CD4-positive, alpha-beta T cell (primary cell): Measurements from ENCODE around the gene MAN1A1. TPM values are rescaled to one million over a fixed set of nuclear protein-coding genes. Genes with fewer than 3 reads are reported as not detected.

Experiments
- ATAC-seq: fragments of 200-7000 bp; cut with Tn5 transposase; one replicate; pipeline ENCODE4 v1.10.0; 2022; ENCODE audit warnings: mild to moderate bottlenecking; ENCODE audit not compliant: poor library complexity
- CTCF ChIA-PET: fragments of 350-600 bp; sonication (Branson Sonifier 250); formaldehyde crosslinking; loops from one replicate; lab custom pipeline; 2021; ENCODE audit warnings: antibody characterized with exemption, inconsistent platforms; lab: Charles Lee
- POLR2A ChIA-PET: fragments of 350-600 bp; sonication (Branson Sonifier 250); formaldehyde crosslinking; loops from one replicate; lab custom pipeline; 2021; ENCODE audit warnings: antibody characterized with exemption, inconsistent platforms; lab: Charles Lee
- DNase-seq, 14 experiments: peaks; one replicate each; pipeline ENCODE4 v3.0.0-alpha.2; 2013 to 2020; ENCODE audit warnings: mixed read lengths in 2 of 14
- H3K27ac ChIP-seq, 2 donors: one replicate each; pipeline versions ENCODE4 v1.5.1 to v1.7.0; 2013; ENCODE audit warnings: low read length in 2 of 2, low read depth in 1 of 2, mild to moderate bottlenecking in 1 of 2
- H3K27me3 ChIP-seq, 2 experiments: 1 replicate in 1 of 2; 2 replicates in 1 of 2; pipeline versions ENCODE4 v1.6.1 to v1.7.0; 2013; ENCODE audit warnings: low read length in 2 of 2, control low read depth in 1 of 2, mild to moderate bottlenecking in 1 of 2, moderate library complexity in 1 of 2; ENCODE audit not compliant: insufficient read depth in 2 of 2, control insufficient read depth in 1 of 2
- H3K36me3 ChIP-seq: one replicate; pipeline ENCODE4 v1.6.1; 2013; ENCODE audit warnings: low read length, control low read depth; ENCODE audit not compliant: insufficient read depth
- H3K4me1 ChIP-seq: one replicate; pipeline ENCODE4 v1.6.1; 2013; ENCODE audit warnings: low read length, control low read depth; ENCODE audit not compliant: insufficient read depth
- H3K4me3 ChIP-seq: one replicate; pipeline ENCODE4 v1.5.1; 2013; ENCODE audit warnings: mild to moderate bottlenecking, low read length, moderate library complexity
- H3K9me3 ChIP-seq, 2 experiments: 1 replicate in 1 of 2; 2 replicates in 1 of 2; pipeline versions ENCODE4 v1.6.1 to v1.7.0; 2013; ENCODE audit warnings: low read length in 2 of 2, mild to moderate bottlenecking in 2 of 2, control low read depth in 1 of 2, moderate library complexity in 1 of 2; ENCODE audit not compliant: control insufficient read depth in 1 of 2, insufficient read depth in 1 of 2
- H3K27ac Mint-ChIP-seq: one replicate; pipeline ENCODE4 v1.8.0; 2020; ENCODE audit warnings: mixed read lengths
- H3K27me3 Mint-ChIP-seq: one replicate; pipeline ENCODE4 v1.8.0; 2021; ENCODE audit warnings: mixed read lengths
- H3K36me3 Mint-ChIP-seq: one replicate; pipeline ENCODE4 v1.8.0; 2021; ENCODE audit warnings: low read depth, mixed read lengths
- H3K4me1 Mint-ChIP-seq: one replicate; pipeline ENCODE4 v1.8.0; 2021; ENCODE audit warnings: low read depth, mixed read lengths
- H3K4me3 Mint-ChIP-seq: one replicate; pipeline ENCODE4 v1.8.0; 2020; ENCODE audit warnings: mild to moderate bottlenecking, mixed read lengths
- H3K9me3 Mint-ChIP-seq: one replicate; pipeline ENCODE4 v1.8.0; 2020; ENCODE audit warnings: mixed read lengths
- CTCF ChIP-seq: fragments of 200-600 bp; IDR thresholded peaks from one replicate; pipeline ENCODE4 v1.8.0; 2022; ENCODE audit warnings: antibody characterized with exemption, mild to moderate bottlenecking
- intact Hi-C, 2 experiments: fragments of 100-400 bp; cut with DNase I in 1 of 2; cut with micrococcal nuclease in 1 of 2; formaldehyde crosslinking; loops; one replicate each; pipeline versions ENCODE4 v1.15.1 to v1.9.0; 2023 to 2025; cut with DNase I, micrococcal nuclease
- total RNA-seq, 174 experiments: library from RNA in 2 of 174; stranded (reverse) in 2 of 174; gene quantifications; one replicate each; pipeline ENCODE4 v1.2.3 and lab custom pipeline; 2021 to 2026

MAN1A1 gene
- total RNA-seq, 2 experiments from 2014 or later = 4.5 to 4.9 TPM

GRCh38 chr6:119243657-119244056, 105.9 kb downstream of the MAN1A1 start:
- DNase-seq (no peak), ATAC-seq (no peak)
- Histone ChIP-seq H3K4me3 (no peak overlapping the region), H3K36me3 (peaks cover 13% of the 10 kb centered on the region), H3K27me3 (no peaks in the 10 kb centered on the region), H3K4me1 (no peaks in the 10 kb centered on the region), H3K27ac (no peak overlapping the region), H3K9me3 (no peaks in the 10 kb centered on the region)
- Mint-ChIP-seq H3K27me3 (no peaks in the 10 kb centered on the region), H3K4me3 (no peak overlapping the region), H3K36me3 (peaks cover 7% of the 10 kb centered on the region), H3K27ac (no peak overlapping the region), H3K9me3 (no peaks in the 10 kb centered on the region), H3K4me1 (no peaks in the 10 kb centered on the region)
- CTCF ChIA-PET = no interaction called here
- POLR2A ChIA-PET = no interaction called here
- intact Hi-C loops = no loop called here
- no peak for TF ChIP-seq CTCF

- Mint-ChIP-seq H3K36me3 (peaks cover 7% of the 10 kb centered on the region), H3K9me3 (no peaks in the 10 kb centered on the region), H3K4me3 (no peak overlapping the region), H3K27ac (no peak overlapping the region), H3K4me1 (no peaks in the 10 kb centered on the region), H3K27me3 (no peaks in the 10 kb centered on the region)
- Histone ChIP-seq H3K9me3 (no peaks in the 10 kb centered on the region), H3K27ac (no peak overlapping the region), H3K4me1 (no peaks in the 10 kb centered on the region), H3K4me3 (no peak overlapping the region), H3K36me3 (peaks cover 13% of the 10 kb centered on the region), H3K27me3 (no peaks in the 10 kb centered on the region)
- no peak for DNase-seq
- ChIA-PET CTCF (no interaction called here), POLR2A (no interaction called here)
- intact Hi-C loops = no loop called here
- ATAC-seq = no peak
- no peak for TF ChIP-seq CTCF
Observed at GRCh38 chr6:119243037-119243436, 106.5 kb downstream of the MAN1A1 start.

GRCh38 chr6:119241540-119242309, 107.8 kb downstream of the MAN1A1 start:
- POLR2A ChIA-PET = no interaction called here
- CTCF ChIA-PET = interaction anchor here (0.7 kb wide), 1 partner anchor 88 kb away, joined by 3 read pairs; no protein-coding TSS in a partner anchor
- H3K27me3 ChIP-seq = no peaks in the 10 kb centered on the region
- no peak overlapping the region for H3K4me3 ChIP-seq
- intact Hi-C loops = no loop called here
- TF ChIP-seq CTCF = no peak
- H3K4me3 Mint-ChIP-seq = no peak overlapping the region
- H3K4me1 Mint-ChIP-seq = no peaks in the 10 kb centered on the region
- H3K27ac Mint-ChIP-seq = no peak overlapping the region
- H3K36me3 ChIP-seq = peaks cover under 1% of the 10 kb centered on the region
- peaks cover 6% of the 10 kb centered on the region for H3K36me3 Mint-ChIP-seq
- DNase-seq (no peak), ATAC-seq (no peak)
- no peak overlapping the region for H3K27ac ChIP-seq
- no peaks in the 10 kb centered on the region for H3K4me1 ChIP-seq
- H3K27me3 Mint-ChIP-seq = no peaks in the 10 kb centered on the region
- no peaks in the 10 kb centered on the region for H3K9me3 Mint-ChIP-seq
- no peaks in the 10 kb centered on the region for H3K9me3 ChIP-seq
